HepG2 (cell line): ENCODE results near the gene ZNF655. TPM values are rescaled to one million over a fixed set of nuclear protein-coding genes. Genes with fewer than 3 reads are reported as not detected.
A peak's percentile ranks its signal among the peaks of the same experiment; 100 is the strongest.

Experiments
- ARID5B ChIP-seq: IDR thresholded peaks from 2 replicates; pipeline ENCODE4 v1.4.0; 2020; ENCODE audit warnings: mild to moderate bottlenecking, missing genetic modification reagents
- ATF7 ChIP-seq, 2 experiments: fragments of 450-650 bp in 1 of 2; sonication (generic) in 1 of 2; formaldehyde crosslinking in 1 of 2; IDR thresholded peaks; 2 replicates each; pipeline versions ENCODE4 v1.4.0 to v1.6.1; 2016 to 2020; ENCODE audit warnings: antibody characterized with exemption in 1 of 2, mild to moderate bottlenecking in 1 of 2, missing genetic modification reagents in 1 of 2
- BCL3 ChIP-seq: sonication (generic); formaldehyde crosslinking; IDR thresholded peaks from 2 replicates; pipeline ENCODE4 v1.5.1; 2020; ENCODE audit warnings: mild to moderate bottlenecking, missing genetic modification reagents, moderate library complexity
- CHCHD3 ChIP-seq: sonication (generic); formaldehyde crosslinking; IDR thresholded peaks from 2 replicates; pipeline ENCODE4 v1.8.0; 2022; ENCODE audit warnings: mild to moderate bottlenecking, missing genetic modification reagents, moderate library complexity
- EEA1 ChIP-seq: sonication (generic); formaldehyde crosslinking; IDR thresholded peaks from 2 replicates; pipeline ENCODE4 v1.5.1; 2020; ENCODE audit warnings: mild to moderate bottlenecking, missing genetic modification reagents, borderline replicate concordance
- HOXD1 ChIP-seq: sonication (generic); formaldehyde crosslinking; IDR thresholded peaks from 2 replicates; pipeline ENCODE4 v1.5.0; 2020; ENCODE audit warnings: missing genetic modification reagents
- ISX ChIP-seq: sonication (generic); formaldehyde crosslinking; conservative IDR thresholded peaks from 2 replicates; pipeline ENCODE4 v1.5.0; 2020; ENCODE audit warnings: missing genetic modification reagents
- POGZ ChIP-seq: sonication (generic); formaldehyde crosslinking; IDR thresholded peaks from 2 replicates; pipeline ENCODE4 v1.4.0; 2020; ENCODE audit warnings: mild to moderate bottlenecking, missing genetic modification reagents
- RELA ChIP-seq: sonication (generic); formaldehyde crosslinking; IDR thresholded peaks from 2 replicates; pipeline ENCODE4 v1.4.0; 2020; ENCODE audit warnings: missing genetic modification reagents
- TFE3 ChIP-seq: IDR thresholded peaks from 2 replicates; pipeline ENCODE4 v1.6.1; 2016
- ZBTB7B ChIP-seq: sonication (generic); formaldehyde crosslinking; IDR thresholded peaks from 2 replicates; pipeline ENCODE4 v1.4.0; 2020; ENCODE audit warnings: missing genetic modification reagents
- ZNF17 ChIP-seq: sonication (generic); formaldehyde crosslinking; IDR thresholded peaks from 2 replicates; pipeline ENCODE4 v1.5.0; 2020; ENCODE audit warnings: mild to moderate bottlenecking, missing genetic modification reagents
- ZNF382 ChIP-seq: sonication (generic); formaldehyde crosslinking; IDR thresholded peaks from 2 replicates; pipeline ENCODE4 v1.5.0; 2020; ENCODE audit warnings: missing genetic modification reagents, mild to moderate bottlenecking, borderline replicate concordance
- ZNF430 ChIP-seq: sonication (generic); formaldehyde crosslinking; IDR thresholded peaks from 2 replicates; pipeline ENCODE4 v1.9.0; 2021; ENCODE audit warnings: mild to moderate bottlenecking, missing genetic modification reagents
- ZNF574 ChIP-seq: sonication (generic); formaldehyde crosslinking; IDR thresholded peaks from 2 replicates; pipeline ENCODE4 v1.4.0; 2020; ENCODE audit warnings: missing genetic modification reagents
- ZNF740 ChIP-seq: sonication (generic); formaldehyde crosslinking; IDR thresholded peaks from 2 replicates; pipeline ENCODE4 v1.4.0; 2020; ENCODE audit warnings: missing genetic modification reagents
- ZNF772 ChIP-seq: sonication (generic); formaldehyde crosslinking; IDR thresholded peaks from 2 replicates; pipeline ENCODE4 v1.5.0; 2020; ENCODE audit warnings: mild to moderate bottlenecking, missing genetic modification reagents
- ZNF788 ChIP-seq: sonication (generic); formaldehyde crosslinking; IDR thresholded peaks from 2 replicates; pipeline ENCODE4 v1.5.0; 2020; ENCODE audit warnings: mild to moderate bottlenecking, missing genetic modification reagents, borderline replicate concordance
- ZSCAN25 ChIP-seq: sonication (generic); formaldehyde crosslinking; IDR thresholded peaks from 2 replicates; pipeline ENCODE4 v1.8.0; 2022; ENCODE audit warnings: mild to moderate bottlenecking, missing genetic modification reagents
- polyA plus RNA-seq, 8 experiments: library from polyadenylated mRNA; depleted of rRNA in 3 of 8; stranded (reverse) in 7 of 8; unstranded in 1 of 8; fragments of >200 nt; fragmentation: Illumina TruSeq in 4 of 8; extraction: Trizol in 4 of 8; gene quantifications; 2 replicates each; pipeline versions ENCODE4 v1.2.1 to v1.2.3, GENCODE V29; 2011 to 2016; ENCODE audit warnings: low read depth in 4 of 8, missing spikeins in 1 of 8, mixed read lengths in 1 of 8; ENCODE audit not compliant: insufficient read depth in 1 of 8
- total RNA-seq, 5 experiments: library from RNA; depleted of rRNA; stranded (reverse); fragments of >200 nt; fragmentation: Illumina TruSeq; extraction: Trizol; gene quantifications; 2 replicates each; pipeline ENCODE4 v1.2.3, GENCODE V29; 2016; ENCODE audit warnings: low read depth in 1 of 5

The ZNF655 gene
- total and polyA plus RNA-seq, 2 of the 13 experiments (the other 11 are each of a cell fraction or from before 2014, with no cell fraction given), result 53.4 to 75.6 TPM

GRCh38 chr7:99558306-99559174 is at the start of gene ZNF655 (continued):
- TF ChIP-seq ZBTB7B (peak; percentile 95), ARID5B (CRISPR knock-in tag) (no peak), POGZ (CRISPR knock-in tag) (peak; percentile 51), ZSCAN25 (no peak), ZNF740 (CRISPR knock-in tag) (peak; percentile 81), ISX (CRISPR knock-in tag) (no peak), RELA (CRISPR knock-in tag) (peak; percentile 20; the same call in 1 of the 2 replicates), ZNF382 (CRISPR knock-in tag) (no peak), BCL3 (CRISPR knock-in tag) (peak; percentile 91), ZNF17 (CRISPR knock-in tag) (no peak), TFE3 (CRISPR knock-in tag) (peak; percentile 31; the same call in 1 of the 2 replicates), ZNF574 (peak; percentile 98), ZNF788 (peak; percentile 63), CHCHD3 (0 out of 2 replicates have a peak, but pooled peaks have one; percentile 23), ZNF772 (peak; percentile 72; the same call in 1 of the 2 replicates), EEA1 (CRISPR knock-in tag) (0 out of 2 replicates have a peak, but pooled peaks have one; percentile 23), ZNF430 (CRISPR knock-in tag) (peak; percentile 83), ATF7 (IDR thresholded peaks at IDR 0.05) (no peak), ATF7 (CRISPR knock-in tag; IDR thresholded peaks at IDR 0.05) (no peak), HOXD1 (CRISPR knock-in tag) (no peak)
